Thoracic aorta (tissue), 2 donors: ENCODE measurements around the gene PCDHGA10. TPM values are rescaled to one million over a fixed set of nuclear protein-coding genes. Genes with fewer than 3 reads are reported as not detected.
"Not testable (repeated sequence)": the region's sequence is repeated elsewhere in the genome, so short reads cannot be mapped to it uniquely, and the experiment has no call there.

Experiments used
- ATAC-seq: fragments of 150-250 bp; one replicate; pipeline ENCODE4 v1.8.0; 2017; ENCODE audit warnings: low read depth; ENCODE audit not compliant: insufficient number of reproducible peaks, low FRiP score
- DNase-seq: peaks from one replicate; pipeline ENCODE4 v3.0.0-alpha.2; 2020; ENCODE audit warnings: low spot score
- H3K27ac ChIP-seq, 2 donors: fragments of 200-600 bp; sonication (generic); 1 replicate in 1 of 2; 2 replicates in 1 of 2; pipeline ENCODE4 v1.5.1; 2016; ENCODE audit warnings: mild to moderate bottlenecking in 2 of 2, moderate library complexity in 2 of 2
- H3K27me3 ChIP-seq: fragments of 200-600 bp; sonication (generic); replicated peaks from 2 replicates; pipeline ENCODE4 v1.6.0; 2016; ENCODE audit warnings: mild to moderate bottlenecking; ENCODE audit not compliant: insufficient read depth
- H3K36me3 ChIP-seq: fragments of 200-600 bp; sonication (generic); one replicate; pipeline ENCODE4 v1.5.1; 2016
- H3K4me1 ChIP-seq, 2 donors: fragments of 200-600 bp; sonication (generic); 1 replicate in 1 of 2; 2 replicates in 1 of 2; pipeline versions ENCODE4 v1.5.1 to v1.6.0; 2016; ENCODE audit warnings: low read depth in 2 of 2, mild to moderate bottlenecking in 1 of 2; ENCODE audit not compliant: control insufficient read depth in 1 of 2
- H3K4me3 ChIP-seq: fragments of 200-600 bp; sonication (generic); 2 replicates; pipeline ENCODE4 v1.5.1; 2016; ENCODE audit warnings: mild to moderate bottlenecking
- H3K9me3 ChIP-seq: fragments of 200-600 bp; sonication (generic); 2 replicates; pipeline ENCODE4 v1.5.1; 2016
- CTCF ChIP-seq: fragments of 200-600 bp; sonication (generic); IDR thresholded peaks from one replicate; pipeline ENCODE4 v1.5.1; 2019; ENCODE audit warnings: antibody characterized with exemption
- total RNA-seq, 2 donors: library from RNA; depleted of rRNA; stranded (reverse); fragments of >200 nt; gene quantifications; one replicate each; pipeline versions ENCODE4 v1.1.0 to v1.2.3, GENCODE V29; 2016

The PCDHGA10 gene
- total RNA-seq, 2 donors from 2014 or later = 11.1 to 14.4 TPM

GRCh38 chr5:141411575-141411974, 1.2 kb upstream of the PCDHGA10 start:
- Histone ChIP-seq H3K36me3 (no peaks in the 10 kb centered on the region), H3K27me3 (no peaks in the 10 kb centered on the region), H3K4me1 (no peaks in the 10 kb centered on the region), H3K27ac (no peak overlapping the region), H3K4me3 (no peak overlapping the region), H3K9me3 (peaks cover 98% of the 10 kb centered on the region)
- DNase-seq = no peak
- no peak for ATAC-seq
- TF ChIP-seq CTCF = no peak

GRCh38 chr5:141413540-141414069, 818 bp downstream of the PCDHGA10 start:
- no peak for TF ChIP-seq CTCF
- no peaks in the 10 kb centered on the region for H3K27me3 ChIP-seq
- no peak for DNase-seq
- H3K4me3 ChIP-seq = peak overlapping the region; percentile 66
- no peaks in the 10 kb centered on the region for H3K36me3 ChIP-seq
- H3K4me1 ChIP-seq = no peaks in the 10 kb centered on the region
- ATAC-seq = no peak
- no peak overlapping the region for H3K27ac ChIP-seq
- peaks cover 97% of the 10 kb centered on the region for H3K9me3 ChIP-seq

GRCh38 chr5:141414548-141415274, 1.9 kb downstream of the PCDHGA10 start:
- Histone ChIP-seq H3K4me3 (peak overlapping the region; percentile 24), H3K9me3 (peaks cover 97% of the 10 kb centered on the region)
- H3K4me1 ChIP-seq, ATAC-seq, H3K36me3 ChIP-seq, H3K27ac ChIP-seq, DNase-seq, H3K27me3 ChIP-seq: not testable (repeated sequence)

GRCh38 chr5:141415275-141415618, 2.5 kb downstream of the PCDHGA10 start:
- H3K4me3 ChIP-seq = peak overlapping the region; percentile 24
- H3K36me3 ChIP-seq, ATAC-seq: not testable (repeated sequence)

GRCh38 chr5:141417494-141418172, 4.8 kb downstream of the PCDHGA10 start, which contains the start of gene PCDHGB7:
TSS of gene PCDHGB7 (plus strand) at chr5:141417677. CDS start at chr5:141417860, 183 bp downstream.
- not testable (repeated sequence) for ATAC-seq, H3K27me3 ChIP-seq, H3K27ac ChIP-seq, DNase-seq, H3K4me1 ChIP-seq, H3K36me3 ChIP-seq
- peak; percentile 53 for TF ChIP-seq CTCF
- Histone ChIP-seq H3K4me3 (peak within 1 kb of the TSS; percentile 65), H3K9me3 (peaks cover 97% of the 10 kb centered on the region)

More at GRCh38 chr5:141415275-141415618, 2.5 kb downstream of the PCDHGA10 start:
- H3K27me3 ChIP-seq, DNase-seq, H3K4me1 ChIP-seq, H3K27ac ChIP-seq: not testable (repeated sequence)
- H3K9me3 ChIP-seq = peaks cover 97% of the 10 kb centered on the region
